Ishikawa (cell line): Measurements from ENCODE around the gene HTRA2.

Experiments used
- CEBPB ChIP-seq: IDR thresholded peaks from 2 replicates; pipeline ENCODE4 v1.6.1; 2012
- CREB1 ChIP-seq: IDR thresholded peaks from 2 replicates; pipeline ENCODE4 v1.6.1; 2012; ENCODE audit warnings: low read depth
- EGR1 ChIP-seq: IDR thresholded peaks from 2 replicates; pipeline ENCODE4 v1.6.1; 2012
- EP300 ChIP-seq: IDR thresholded peaks from 2 replicates; pipeline ENCODE4 v1.6.1; 2012; ENCODE audit warnings: borderline replicate concordance
- FOXM1 ChIP-seq: IDR thresholded peaks from 2 replicates; pipeline ENCODE4 v1.6.1; 2012; ENCODE audit warnings: low read depth, borderline replicate concordance
- MAX ChIP-seq: IDR thresholded peaks from 2 replicates; pipeline ENCODE4 v1.6.1; 2012
- NFIC ChIP-seq: IDR thresholded peaks from 2 replicates; pipeline ENCODE4 v1.6.1; 2012
- RAD21 ChIP-seq: IDR thresholded peaks from 2 replicates; pipeline ENCODE4 v1.6.1; 2012; ENCODE audit warnings: low read depth
- REST ChIP-seq: IDR thresholded peaks from 2 replicates; pipeline ENCODE4 v1.6.1; 2012; ENCODE audit warnings: low read depth, mild to moderate bottlenecking
- TAF1 ChIP-seq: IDR thresholded peaks from 2 replicates; pipeline ENCODE4 v1.6.1; 2012; ENCODE audit warnings: low read depth, mild to moderate bottlenecking
- TCF12 ChIP-seq: IDR thresholded peaks from 2 replicates; pipeline ENCODE4 v1.6.1; 2012; ENCODE audit warnings: low read depth
- TEAD4 ChIP-seq: IDR thresholded peaks from 2 replicates; pipeline ENCODE4 v1.6.1; 2012
- USF1 ChIP-seq: IDR thresholded peaks from 2 replicates; pipeline ENCODE4 v1.6.1; 2012
- YY1 ChIP-seq: IDR thresholded peaks from 2 replicates; pipeline ENCODE4 v1.6.1; 2012; ENCODE audit warnings: low read depth

GRCh38 chr2:74575320-74575719 is 45.6 kb downstream of the HTRA2 start:
- TF ChIP-seq EP300, result no peak
- no peak for TF ChIP-seq TAF1
- TF ChIP-seq CEBPB, result no peak
- no peak for TF ChIP-seq REST
- TF ChIP-seq TEAD4, result no peak
- no peak for TF ChIP-seq TCF12
- TF ChIP-seq RAD21, result no peak
- TF ChIP-seq MAX, result no peak
- TF ChIP-seq YY1, result no peak
- TF ChIP-seq USF1, result no peak
- no peak for TF ChIP-seq CREB1
- no peak for TF ChIP-seq NFIC
- no peak for TF ChIP-seq FOXM1
- TF ChIP-seq EGR1, result no peak
